Heart left ventricle (tissue), 16 donors: ENCODE results near the gene GNAO1. TPM values are rescaled to one million over a fixed set of nuclear protein-coding genes. Genes with fewer than 3 reads are reported as not detected.
A peak's percentile ranks its signal among the peaks of the same experiment; 100 is the strongest.

ENCODE experiments used
- ATAC-seq, 4 donors: fragments of 200-7000 bp; cut with Tn5 transposase; one replicate each; pipeline ENCODE4 v1.9.1; 2020 to 2022; ENCODE audit warnings: moderate library complexity in 4 of 4, mild to moderate bottlenecking in 3 of 4, moderate number of reproducible peaks in 1 of 4
- DNase-seq, 5 donors: peaks; one replicate each; pipeline ENCODE4 v3.0.0-alpha.2; 2020
- H3K27ac ChIP-seq, 12 donors: fragments of 200-600 bp; sonication (generic) in 4 of 12; one replicate each; pipeline versions ENCODE4 v1.5.0 to v1.8.0; 2016 to 2022; ENCODE audit warnings: mild to moderate bottlenecking in 2 of 12
- H3K27me3 ChIP-seq, 9 donors: fragments of 200-600 bp; sonication (generic) in 2 of 9; one replicate each; pipeline versions ENCODE4 v1.5.1 to v1.8.0; 2016 to 2022; ENCODE audit warnings: mild to moderate bottlenecking in 3 of 9
- H3K36me3 ChIP-seq, 9 donors: fragments of 200-600 bp; sonication (generic) in 2 of 9; one replicate each; pipeline versions ENCODE4 v1.5.0 to v1.8.0; 2018 to 2022; ENCODE audit warnings: mild to moderate bottlenecking in 2 of 9
- H3K4me1 ChIP-seq, 12 donors: fragments of 200-600 bp; sonication (generic) in 4 of 12; one replicate each; pipeline versions ENCODE4 v1.5.0 to v1.8.0; 2016 to 2022; ENCODE audit warnings: mild to moderate bottlenecking in 3 of 12
- H3K4me3 ChIP-seq, 12 donors: fragments of 200-600 bp; sonication (generic) in 4 of 12; one replicate each; pipeline versions ENCODE4 v1.5.0 to v1.8.0; 2017 to 2022; ENCODE audit warnings: mild to moderate bottlenecking in 9 of 12, moderate library complexity in 4 of 12
- H3K9me3 ChIP-seq, 12 donors: fragments of 200-600 bp; sonication (generic) in 4 of 12; one replicate each; pipeline versions ENCODE4 v1.5.0 to v1.8.0; 2016 to 2022; ENCODE audit warnings: mild to moderate bottlenecking in 1 of 12
- CTCF ChIP-seq, 12 donors: fragments of 200-600 bp; sonication (generic) in 4 of 12; IDR thresholded peaks; one replicate each; pipeline versions ENCODE4 v1.5.0 to v1.8.0; 2018 to 2022; ENCODE audit warnings: antibody characterized with exemption in 12 of 12, mild to moderate bottlenecking in 5 of 12
- POLR2A ChIP-seq, 2 donors: fragments of 450-650 bp; IDR thresholded peaks; one replicate each; pipeline ENCODE4 v1.6.1; 2017; ENCODE audit warnings: antibody characterized with exemption in 2 of 2, mild to moderate bottlenecking in 2 of 2, moderate library complexity in 2 of 2
- WGBS, 4 donors: extraction: QIAGEN DNeasy Blood & Tissue Kit in 2 of 4; methylation state at CpG; one replicate each; pipeline versions ENCODE4 v1.1.5 to v1.1.7; 2013 to 2018; 5-methylcytosine and 5-hydroxymethylcytosine counted together
- intact Hi-C, 10 donors: fragments of 100-400 bp; cut with DNase I; formaldehyde crosslinking; loops; one replicate each; pipeline versions ENCODE4 v1.11.1 to v1.14.2; 2022
- polyA plus RNA-seq, 2 donors: library from polyadenylated mRNA; stranded (reverse); fragments of 200-250 nt; gene quantifications; one replicate each; pipeline ENCODE4 v1.2.3, GENCODE V29; 2013
- total RNA-seq, 9 donors: library from RNA; depleted of rRNA in 2 of 9; stranded (reverse); fragments of >200 nt in 2 of 9; fragmentation: NEBNext Ultra II Directional in 3 of 9; extraction: Animal tissue kit (Norgen Biotek cat#: 25700) in 3 of 9; gene quantifications; one replicate each; pipeline versions ENCODE4 v1.1.0 to v1.2.4, GENCODE V29; 2016 to 2023
- donor health status: ischemic (EF 13 %, LVEDD 7.1; RV severe dilation, severe dysfunction).
- donor health status: healthy with polysubstance abuse.
- donor health status: DM: no; HTN: yes; CAD: no.
- donor health status: DM: no; HTN: no; CAD: no.
- donor health status: ischemic (EF 25% LVEDD 6.9; RV normal size, moderate dysfunction).
- donor health status: ischemic (EF 25% LVEDD 5.7; RV mildly dilated, moderate dysfunction).
- donor health status: healthy.
- donor health status: DM: yes; HTN: yes; CAD: no.
- donor health status: ischemic (EF 35%, LVEDD 5.7; RV mildly dilated, moderate dysfunction).
- donor health status: nonischemic (EF 11% LVEDD 7.7; RV severe dilation, severe dysfunction).
- donor health status: DM: yes; HTN: yes; CAD: no.
- donor health status: PGD.
- donor health status: ischemic (EF 29% LVEDD 5.4; RV normal size, mild dysfunction).
- donor health status: nonischemic (EF 23%, LVEDD 6.1; RV moderate dilation, normal function).

GNAO1 gene
- total and polyA plus RNA-seq, 11 donors = 1.4 to 26.8 (median 12.0) TPM

- Histone ChIP-seq H3K36me3 (no peaks in the 10 kb centered on the region), H3K4me3 (no peak overlapping the region), H3K4me1 (no peaks in the 10 kb centered on the region), H3K27ac (no peak overlapping the region), H3K27me3 (no peaks in the 10 kb centered on the region), H3K9me3 (peaks cover 0 to 34% (median 10%) of the 10 kb centered on the region in 12 donors)
- TF ChIP-seq POLR2A (IDR thresholded peaks at IDR 0.05) (no peak), CTCF (IDR thresholded peaks at IDR 0.05) (no peak)
- ATAC-seq = no peak
- DNase-seq = no peak
- intact Hi-C loops = no loop called here
Measured at GRCh38 chr16:56174411-56174810, 16.9 kb upstream of the GNAO1 start.

GRCh38 chr16:56181401-56181800 lies 9.9 kb upstream of the GNAO1 start:
- DNase-seq (no peak), ATAC-seq (no peak)
- Histone ChIP-seq H3K4me3 (no peak overlapping the region), H3K27ac (no peak overlapping the region), H3K9me3 (peaks cover 0 to 28% (median 13%) of the 10 kb centered on the region in 12 donors), H3K36me3 (no peaks in the 10 kb centered on the region), H3K27me3 (no peaks in the 10 kb centered on the region), H3K4me1 (no peaks in the 10 kb centered on the region)
- TF ChIP-seq POLR2A (IDR thresholded peaks at IDR 0.05) (no peak), CTCF (IDR thresholded peaks at IDR 0.05) (no peak)
- intact Hi-C loops = no loop called here

GRCh38 chr16:56183266-56183665 lies 8.0 kb upstream of the GNAO1 start:
- ATAC-seq (no peak), DNase-seq (no peak)
- H3K36me3 ChIP-seq = no peaks in the 10 kb centered on the region
- intact Hi-C loops = no loop called here
- H3K4me3 ChIP-seq = no peak overlapping the region
- no peaks in the 10 kb centered on the region for H3K4me1 ChIP-seq
- no peak overlapping the region for H3K27ac ChIP-seq
- 63 to 79% (median 70%) methylated on average over 2 of the region's 2 CpGs for WGBS, 4 donors
- TF ChIP-seq POLR2A (IDR thresholded peaks at IDR 0.05) (no peak), CTCF (IDR thresholded peaks at IDR 0.05) (no peak)
- H3K27me3 ChIP-seq = peaks cover 0 to 4% (median 0%) of the 10 kb centered on the region in 9 donors
- H3K9me3 ChIP-seq = peaks cover 0 to 28% (median 13%) of the 10 kb centered on the region in 12 donors

GRCh38 chr16:56190048-56190676 lies 1.1 kb upstream of the GNAO1 start:
- peaks cover 0 to 47% (median 14%) of the 10 kb centered on the region in 12 donors for H3K4me1 ChIP-seq
- 10 to 19% (median 11%) methylated on average over 18 of the region's 18 CpGs for WGBS, 4 donors
- no peaks in the 10 kb centered on the region for H3K9me3 ChIP-seq
- intact Hi-C loops = loop anchor here in 8 of 10 donors (2.0 to 10.0 kb wide), 12 partner anchors 65 to 245 kb away; no protein-coding TSS in a partner anchor
- H3K36me3 ChIP-seq = no peaks in the 10 kb centered on the region
- TF ChIP-seq CTCF (IDR thresholded peaks at IDR 0.05) = no peak
- no peak for TF ChIP-seq POLR2A (IDR thresholded peaks at IDR 0.05)
- peaks cover 0 to 63% (median 0%) of the 10 kb centered on the region in 9 donors for H3K27me3 ChIP-seq
- peak overlapping the region; percentile 42 to 91 (median 68) for H3K4me3 ChIP-seq
- ATAC-seq (no peak), DNase-seq (no peak)
- peak overlapping the region; percentile 85 to 95 (median 91) for H3K27ac ChIP-seq
